GM12878 (cell line): ENCODE data around the gene THAP11. TPM values are rescaled to one million over a fixed set of nuclear protein-coding genes. Genes with fewer than 3 reads are reported as not detected.

Experiments used
- ATAC-seq: fragments of 200-7000 bp; cut with Tn5 transposase; 3 replicates; pipeline ENCODE4 v1.9.1; 2020; ENCODE audit warnings: mild to moderate bottlenecking, moderate library complexity
- BruUV-seq: library from RNA; stranded (reverse); fragments of 400-500 nt; replicated peaks from 2 replicates; lab custom pipeline; 2021; lab: Mats Ljungman, UMichigan
- CTCF ChIA-PET: fragments of 300-600 bp; sonication (Branson Sonifier 250); formaldehyde crosslinking; extraction: SDS; loops from one replicate; lab custom pipeline; 2021; ENCODE audit warnings: inconsistent platforms; lab: Yijun Ruan, JAX
- POLR2A ChIA-PET: fragments of 350-600 bp; formaldehyde crosslinking; extraction: SDS; loops from one replicate; lab custom pipeline; 2021; ENCODE audit warnings: inconsistent platforms; lab: Charles Lee
- RAD21 ChIA-PET: fragments of 300-600 bp; sonication (Branson Sonifier 250); formaldehyde crosslinking; loops from one replicate; lab custom pipeline; 2023; ENCODE audit warnings: antibody characterized with exemption; ENCODE audit not compliant: unreplicated experiment; lab: Charles Lee
- SMC1A ChIA-PET: fragments of 300-600 bp; sonication (Branson Sonifier 250); formaldehyde crosslinking; loops from one replicate; lab custom pipeline; 2023; ENCODE audit not compliant: unreplicated experiment, uncharacterized antibody; lab: Charles Lee
- DNase-seq: peaks from one replicate; pipeline ENCODE4 v3.0.0-alpha.2; 2011; ENCODE audit warnings: low read depth, low spot score
- FAIRE-seq: peaks from 3 replicates; lab custom pipeline; 2011; peaks lifted over from hg19 to GRCh38; lab: Jason Lieb, UNC
- H2AFZ ChIP-seq: 2 replicates; pipeline ENCODE4 v1.6.0; 2011; ENCODE audit warnings: low read depth, low read length, control low read depth; ENCODE audit not compliant: control insufficient read depth
- H3K27ac ChIP-seq: 2 replicates; pipeline ENCODE4 v1.5.1; 2011; ENCODE audit warnings: control low read depth; ENCODE audit not compliant: control insufficient read depth, insufficient read depth
- H3K27me3 ChIP-seq, 2 experiments: replicated peaks in 1 of 2; 2 replicates each; pipeline versions ENCODE4 v1.6.0 to v1.6.1; 2011; ENCODE audit warnings: low read length in 1 of 2; ENCODE audit not compliant: control insufficient read depth in 2 of 2, insufficient read depth in 2 of 2
- H3K36me3 ChIP-seq, 2 experiments: 2 replicates each; pipeline ENCODE4 v1.5.1; 2011; ENCODE audit warnings: low read length in 1 of 2; ENCODE audit not compliant: control insufficient read depth in 2 of 2, insufficient read depth in 2 of 2
- H3K4me1 ChIP-seq: 2 replicates; pipeline ENCODE4 v1.6.1; 2011; ENCODE audit warnings: mild to moderate bottlenecking, low read length, moderate library complexity, mixed read lengths; ENCODE audit not compliant: control insufficient read depth, insufficient read depth
- H3K4me2 ChIP-seq: 2 replicates; pipeline ENCODE4 v1.6.0; 2011; ENCODE audit warnings: control low read depth; ENCODE audit not compliant: control insufficient read depth, insufficient read depth
- H3K4me3 ChIP-seq: fragments of 200-600 bp; sonication (generic); 2 replicates; pipeline ENCODE4 v1.5.1; 2016
- H3K79me2 ChIP-seq: 2 replicates; pipeline ENCODE4 v1.6.0; 2011; ENCODE audit warnings: low read length; ENCODE audit not compliant: control insufficient read depth, insufficient read depth
- H3K9ac ChIP-seq: 2 replicates; pipeline ENCODE4 v1.8.0; 2011; ENCODE audit warnings: low read length, control low read depth, mixed read lengths; ENCODE audit not compliant: control insufficient read depth, insufficient read depth
- H3K9me3 ChIP-seq: replicated peaks from 3 replicates; pipeline ENCODE4 v1.5.1; 2011; ENCODE audit warnings: mild to moderate bottlenecking, low read length; ENCODE audit not compliant: control insufficient read depth, insufficient read depth
- H4K20me1 ChIP-seq: 2 replicates; pipeline ENCODE4 v1.6.0; 2011; ENCODE audit not compliant: control insufficient read depth, insufficient read depth
- CHD1 ChIP-seq: IDR thresholded peaks from 2 replicates; pipeline ENCODE4 v1.6.1; 2012; ENCODE audit warnings: low read depth, low read length, improper control_type of control experiment
- CREM ChIP-seq: IDR thresholded peaks from 2 replicates; pipeline ENCODE4 v1.6.1; 2014; ENCODE audit warnings: antibody characterized with exemption, low read depth
- ELK1 ChIP-seq: IDR thresholded peaks from 2 replicates; pipeline ENCODE4 v1.6.1; 2012; ENCODE audit warnings: low read depth, low read length, improper control_type of control experiment
- GATAD2B ChIP-seq: fragments of 450-650 bp; conservative IDR thresholded peaks from 2 replicates; pipeline ENCODE4 v1.6.1; 2017; ENCODE audit warnings: low read depth, mild to moderate bottlenecking, moderate library complexity
- HCFC1 ChIP-seq: fragments of 150-350 bp; IDR thresholded peaks from 2 replicates; pipeline ENCODE4 v1.6.1; 2014; ENCODE audit warnings: low read length
- HDGF ChIP-seq: fragments of 450-650 bp; IDR thresholded peaks from 2 replicates; pipeline ENCODE4 v1.6.1; 2016; ENCODE audit warnings: antibody characterized with exemption
- IKZF2 ChIP-seq, 2 experiments: fragments of 450-650 bp; IDR thresholded peaks; 2 replicates each; pipeline ENCODE4 v1.6.1; 2017; ENCODE audit warnings: mild to moderate bottlenecking in 2 of 2, moderate library complexity in 2 of 2
- LARP7 ChIP-seq: fragments of 450-650 bp; IDR thresholded peaks from 2 replicates; pipeline ENCODE4 v1.6.1; 2017; ENCODE audit warnings: mild to moderate bottlenecking
- NR2C2 ChIP-seq: IDR thresholded peaks from 2 replicates; pipeline ENCODE4 v1.6.1; 2011; ENCODE audit warnings: borderline replicate concordance, low read depth; ENCODE audit not compliant: control insufficient read depth, insufficient read length
- PML ChIP-seq: IDR thresholded peaks from 2 replicates; pipeline ENCODE4 v1.6.1; 2012; ENCODE audit warnings: low read length, inconsistent platforms
- POLR2AphosphoS5 ChIP-seq: IDR thresholded peaks from 2 replicates; pipeline ENCODE4 v1.6.1; 2011; ENCODE audit warnings: mild to moderate bottlenecking, low read length, inconsistent platforms
- RAD21 ChIP-seq: IDR thresholded peaks from 2 replicates; pipeline ENCODE4 v1.6.1; 2011; ENCODE audit warnings: mild to moderate bottlenecking, low read depth, low read length, moderate library complexity; ENCODE audit not compliant: insufficient read depth
- RELB ChIP-seq: fragments of 450-650 bp; IDR thresholded peaks from 2 replicates; pipeline ENCODE4 v1.6.1; 2017; ENCODE audit warnings: low read depth, mild to moderate bottlenecking, moderate library complexity
- RUNX3 ChIP-seq: IDR thresholded peaks from 2 replicates; pipeline ENCODE4 v1.6.1; 2012; ENCODE audit warnings: low read length, inconsistent platforms
- TCF12 ChIP-seq: IDR thresholded peaks from 2 replicates; pipeline ENCODE4 v1.6.1; 2011; ENCODE audit warnings: low read depth, mild to moderate bottlenecking, low read length
- TCF3 ChIP-seq: IDR thresholded peaks from 2 replicates; pipeline ENCODE4 v1.6.1; 2012; ENCODE audit warnings: low read depth, mild to moderate bottlenecking, low read length, borderline replicate concordance; ENCODE audit not compliant: insufficient read depth
- ZBTB33 ChIP-seq: fragments of 450-650 bp; IDR thresholded peaks from 2 replicates; pipeline ENCODE4 v1.6.1; 2017; ENCODE audit warnings: mild to moderate bottlenecking
- ZNF274 ChIP-seq: IDR thresholded peaks from one replicate; pipeline ENCODE4 v1.8.0; 2011; ENCODE audit not compliant: insufficient read length, insufficient read depth
- ZNF622 ChIP-seq: fragments of 450-650 bp; IDR thresholded peaks from 2 replicates; pipeline ENCODE4 v1.6.1; 2017; ENCODE audit warnings: mild to moderate bottlenecking, inconsistent platforms
- ZSCAN29 ChIP-seq: fragments of 450-650 bp; IDR thresholded peaks from 2 replicates; pipeline ENCODE4 v1.6.1; 2017; ENCODE audit warnings: mild to moderate bottlenecking, moderate library complexity
- WGBS: methylation state at CpG from one replicate; pipeline ENCODE4 v1.1.6; 2016; ENCODE audit warnings: low lambda C conversion rate; ENCODE audit not compliant: insufficient replicate concordance, insufficient coverage; ENCODE audit errors: missing lambda C conversion rate; 5-methylcytosine and 5-hydroxymethylcytosine counted together
- in situ Hi-C: fragments of 300-500 bp; cut with MboI; formaldehyde crosslinking; loops from 9 replicates; pipeline ENCODE4 v1.14.3; 2018; ENCODE audit warnings: mixed read lengths
- intact Hi-C: fragments of 100-400 bp; cut with micrococcal nuclease; formaldehyde crosslinking; loops from one replicate; pipeline ENCODE4 v1.14.2; 2022; ENCODE audit not compliant: unreplicated experiment
- polyA plus RNA-seq, 11 experiments: library from polyadenylated mRNA; depleted of rRNA in 4 of 11; unstranded in 6 of 11; stranded (reverse) in 5 of 11; fragments of >200 nt; fragmentation: Nextera tagmentation in 4 of 11; fragmentation: Illumina TruSeq in 1 of 11; extraction: Ambion mirVana in 4 of 11; extraction: Trizol in 1 of 11; gene quantifications; 1 replicate in 1 of 11; 2 replicates in 10 of 11; pipeline versions ENCODE4 v1.2.1 to v1.2.3, GENCODE V29; 2011 to 2016; ENCODE audit warnings: inconsistent platforms in 2 of 11, missing spikeins in 2 of 11, low read depth in 1 of 11
- total RNA-seq, 4 experiments: library from RNA; depleted of rRNA in 3 of 4; stranded (reverse); fragments of >200 nt in 3 of 4; fragmentation: Illumina TruSeq in 1 of 4; extraction: Trizol in 1 of 4; gene quantifications; 2 replicates each; pipeline versions ENCODE4 v1.2.1 to v1.2.3, GENCODE V29; 2013 to 2021

THAP11 gene
- total and polyA plus RNA-seq, 10 of the 15 experiments (the other 5 are each of a cell fraction or from before 2014, with no cell fraction given), result 2.5 to 36.7 (median 21.4) TPM

GRCh38 chr16:67868290-67868689 lies 26.2 kb downstream of the THAP11 start:
- Histone ChIP-seq H2AFZ (no peak overlapping the region), H3K4me3 (no peak overlapping the region), H3K79me2 (peaks cover 4% of the 10 kb centered on the region), H3K9ac (no peak overlapping the region), H3K4me2 (no peak overlapping the region), H3K9me3 (no peaks in the 10 kb centered on the region), H4K20me1 (no peaks in the 10 kb centered on the region), H3K27ac (no peak overlapping the region), H3K4me1 (peaks cover 4% of the 10 kb centered on the region), H3K27me3 (no peaks in the 10 kb centered on the region), H3K36me3 (peaks cover 18 to 29% of the 10 kb centered on the region in 2 experiments)
- no peak for FAIRE-seq
- 96% methylated on average over 6 of the region's 6 CpGs for whole genome bisulfite sequencing
- POLR2A ChIA-PET, result interaction anchor here (0.8 kb wide), 1 partner anchor 11 kb away, joined by 3 read pairs; no protein-coding TSS in a partner anchor
- SMC1A ChIA-PET, result no interaction called here
- RAD21 ChIA-PET, result interaction anchor here (0.7 kb wide), 1 partner anchor 53 kb away, joined by 3 read pairs; no protein-coding TSS in a partner anchor
- no peak for TF ChIP-seq HDGF
- no peak for TF ChIP-seq RELB
- TF ChIP-seq ELK1, result no peak
- TF ChIP-seq NR2C2, result no peak
- no peak for TF ChIP-seq GATAD2B
- no peak for TF ChIP-seq RAD21
- no peak for TF ChIP-seq TCF12
- TF ChIP-seq ZBTB33, result no peak
- no peak for TF ChIP-seq RUNX3
- no peak for TF ChIP-seq ZNF274
- no peak for TF ChIP-seq CHD1
- no peak for TF ChIP-seq POLR2AphosphoS5
- no peak for TF ChIP-seq ZSCAN29
- no peak for TF ChIP-seq ZNF622
- no peak for TF ChIP-seq LARP7
- no peak for TF ChIP-seq CREM
- TF ChIP-seq HCFC1, result no peak
- TF ChIP-seq TCF3, result no peak
- TF ChIP-seq IKZF2 (IDR thresholded peaks at IDR 0.05), result no peak
- TF ChIP-seq PML, result no peak
- BruUV-seq, result no TSS peak
- CTCF ChIA-PET, result interaction anchor here (0.6 to 0.7 kb wide), 2 partner anchors 52 to 65 kb away, joined by 3 read pairs; no protein-coding TSS in a partner anchor
- in situ Hi-C loops, result no loop called here
- no peak for ATAC-seq
- intact Hi-C loops, result no loop called here
- DNase-seq, result no peak
